HS-27A (cell line): Measurements from ENCODE around the gene PTPRG.

Source experiments
- DNase-seq: peaks from one replicate; pipeline ENCODE4 v3.0.0-alpha.2; 2012; ENCODE audit warnings: low read depth, missing footprints

PTPRG gene

GRCh38 chr3:62065985-62066693, 504.8 kb downstream of the PTPRG start:
- DNase-seq: no peak

- no peak for DNase-seq
Observed at GRCh38 chr3:62068337-62068736, 507.0 kb downstream of the PTPRG start.

GRCh38 chr3:62070891-62071290, 509.5 kb downstream of the PTPRG start:
- DNase-seq: no peak

DNA sequence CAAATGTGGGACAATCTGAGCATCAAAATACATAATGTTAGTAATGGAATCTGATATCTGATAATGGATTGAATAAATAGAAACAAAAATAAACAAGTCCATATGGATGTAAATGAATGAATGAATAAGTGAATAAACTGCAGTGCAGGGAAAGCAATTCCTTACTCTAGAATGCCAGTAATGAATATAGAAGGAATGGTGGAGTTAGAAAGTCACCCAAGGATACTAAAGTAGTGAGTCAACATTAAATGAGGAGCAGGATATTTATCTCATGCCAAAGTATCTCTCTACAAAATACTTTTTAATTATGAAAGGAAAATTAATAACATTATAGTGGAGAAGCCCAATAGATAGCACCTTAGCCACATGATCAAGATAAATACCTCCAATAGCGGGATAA, 511.7 kb downstream of the PTPRG start:
- no peak for DNase-seq

- no peak for DNase-seq
Observed at GRCh38 chr3:62084558-62084957, 523.2 kb downstream of the PTPRG start.

DNA sequence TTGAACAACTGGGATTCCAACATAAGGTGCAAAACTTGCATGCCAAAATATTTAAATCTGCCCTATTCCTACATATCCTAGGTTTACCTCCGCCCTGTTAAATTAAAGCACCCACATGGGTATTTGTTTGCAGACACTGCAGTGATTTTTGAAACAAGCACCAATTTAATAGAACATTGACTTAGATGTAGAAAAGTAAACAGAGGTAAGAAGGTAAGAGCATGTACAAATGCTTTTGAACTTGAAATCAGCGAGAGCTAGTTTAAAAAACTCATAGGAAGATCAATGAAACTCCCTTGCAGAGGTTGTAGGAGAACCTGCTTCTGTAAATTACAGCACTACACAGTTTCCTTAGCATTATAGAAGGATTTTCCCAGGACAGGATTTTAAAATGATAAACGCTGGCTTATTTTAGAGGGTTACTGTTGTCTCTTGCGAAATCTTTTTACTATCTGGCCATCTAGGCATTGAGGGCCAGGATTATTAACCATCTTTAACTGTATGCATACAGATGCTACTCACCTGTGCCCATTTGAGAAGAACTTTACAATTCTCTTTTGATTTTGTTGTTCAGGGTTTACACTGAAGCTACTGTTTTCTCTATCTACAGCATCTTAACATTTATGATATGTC, 527.2 kb downstream of the PTPRG start:
- DNase-seq: no peak

DNA sequence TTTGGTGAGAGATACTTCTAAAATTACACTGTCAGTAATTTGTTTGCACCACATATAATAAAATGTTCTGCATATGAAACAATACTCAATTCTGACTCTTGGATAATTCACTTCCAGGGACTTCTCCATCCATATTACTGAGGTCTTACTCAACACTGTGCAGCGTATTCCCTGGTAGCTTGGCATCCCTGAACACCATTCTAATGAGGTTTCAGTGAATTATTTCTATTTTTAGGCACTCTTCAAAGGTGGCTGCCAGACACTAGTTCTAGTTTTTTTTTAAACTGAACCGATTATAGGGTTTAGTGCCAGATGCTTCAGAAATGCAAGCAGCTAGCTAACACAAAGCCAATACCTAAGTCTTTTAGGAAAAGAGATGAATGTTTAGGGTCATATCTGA, 528.7 kb downstream of the PTPRG start:
- no peak for DNase-seq

DNA sequence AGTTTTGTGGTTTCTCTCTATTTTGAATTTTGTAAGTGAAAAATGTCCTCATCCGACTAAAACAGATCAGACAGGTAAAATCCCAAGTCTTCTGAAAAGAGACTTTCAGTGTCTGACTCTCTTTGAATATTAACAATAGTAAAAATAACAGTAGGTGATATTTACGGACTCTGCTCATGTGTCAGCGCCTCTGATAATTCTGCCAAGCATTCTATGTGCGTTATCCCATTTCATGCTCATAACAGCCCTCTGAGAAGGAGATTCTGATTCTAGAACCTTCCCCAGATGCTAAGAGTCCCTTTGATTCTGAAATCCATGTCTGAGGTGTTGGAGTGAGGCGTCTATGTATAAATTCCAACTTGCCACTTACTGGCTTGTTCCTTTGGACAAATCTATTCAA, 529.1 kb downstream of the PTPRG start:
- DNase-seq: no peak

GRCh38 chr3:62093025-62093424, 531.7 kb downstream of the PTPRG start:
- DNase-seq: no peak

- no peak for DNase-seq
Observed at GRCh38 chr3:62094461-62094860, 533.1 kb downstream of the PTPRG start.

DNA sequence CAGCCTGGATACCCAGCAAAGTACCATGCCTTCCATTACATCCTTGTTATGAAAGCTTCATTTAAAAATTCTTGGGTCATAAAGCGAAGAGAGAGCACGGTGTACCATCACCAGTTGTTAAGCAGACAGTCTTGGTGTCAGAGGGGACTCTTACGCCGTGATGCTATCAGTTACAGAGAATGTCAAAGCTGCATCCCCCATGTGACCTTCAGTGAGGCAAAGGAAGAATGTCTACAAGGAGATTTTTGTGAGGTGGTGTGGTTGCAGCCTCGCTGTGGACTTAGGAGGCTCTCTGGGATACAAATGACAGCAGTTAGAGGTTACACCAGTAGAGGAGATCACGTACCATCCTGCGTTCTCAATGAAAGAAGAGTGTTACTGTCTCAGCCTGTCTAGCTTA, 533.7 kb downstream of the PTPRG start:
- no peak for DNase-seq

DNA sequence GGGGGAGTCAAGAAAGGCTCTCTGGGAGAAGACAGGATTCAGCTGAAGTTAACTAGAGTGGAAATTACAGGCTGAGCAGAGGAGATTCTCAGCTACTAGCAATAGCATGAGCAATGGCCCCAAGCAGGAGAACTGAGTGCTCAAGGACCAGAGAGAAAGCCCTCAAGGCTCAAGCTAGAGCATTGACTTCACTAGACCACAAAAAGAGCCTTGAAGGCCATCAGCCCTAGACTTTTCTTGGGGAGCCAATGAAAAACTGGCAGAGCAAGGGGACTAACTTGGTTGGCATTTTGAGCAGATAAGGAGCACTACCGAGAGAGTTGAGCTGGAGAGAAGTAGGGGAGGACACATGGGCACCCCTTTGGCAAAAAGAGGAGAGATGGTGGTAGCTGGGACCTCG, 534.4 kb downstream of the PTPRG start:
- no peak for DNase-seq

GRCh38 chr3:62096521-62096920, 535.1 kb downstream of the PTPRG start:
- no peak for DNase-seq

- no peak for DNase-seq
Observed at GRCh38 chr3:62097121-62097520, 535.8 kb downstream of the PTPRG start.

DNA sequence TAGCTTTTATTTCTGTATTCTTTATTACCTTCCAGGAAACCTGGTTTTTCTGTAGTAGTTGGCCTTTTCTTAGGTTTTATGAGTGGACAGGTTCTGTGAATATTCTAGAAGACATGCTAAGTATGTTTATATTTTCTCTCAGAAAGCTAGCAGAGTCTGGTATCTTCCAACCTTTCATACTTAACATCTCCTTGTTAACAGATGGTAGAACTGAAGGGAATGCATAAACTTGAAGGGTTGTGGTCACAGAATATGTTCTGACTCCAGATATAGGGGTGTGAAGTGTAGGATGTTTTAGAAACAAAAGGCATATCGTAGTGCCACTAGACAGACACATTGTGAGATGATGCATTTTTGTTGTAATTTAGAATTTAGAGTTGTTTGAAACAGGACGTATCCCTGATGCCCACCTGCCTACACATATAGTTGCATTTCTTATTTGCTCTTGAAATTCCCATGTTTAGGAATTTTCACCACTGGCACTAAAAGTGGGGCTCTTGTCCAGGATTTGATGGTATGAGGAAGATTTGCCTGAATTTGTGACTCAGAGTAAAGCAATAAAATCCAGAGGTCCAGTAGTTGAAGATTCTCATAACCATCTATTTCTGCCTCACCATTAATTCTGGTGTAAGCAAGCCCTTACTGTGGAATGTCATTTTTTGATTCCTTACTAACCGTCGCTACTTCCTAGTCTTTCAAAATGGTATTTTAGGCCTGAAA, 537.4 kb downstream of the PTPRG start:
- DNase-seq: no peak

DNA sequence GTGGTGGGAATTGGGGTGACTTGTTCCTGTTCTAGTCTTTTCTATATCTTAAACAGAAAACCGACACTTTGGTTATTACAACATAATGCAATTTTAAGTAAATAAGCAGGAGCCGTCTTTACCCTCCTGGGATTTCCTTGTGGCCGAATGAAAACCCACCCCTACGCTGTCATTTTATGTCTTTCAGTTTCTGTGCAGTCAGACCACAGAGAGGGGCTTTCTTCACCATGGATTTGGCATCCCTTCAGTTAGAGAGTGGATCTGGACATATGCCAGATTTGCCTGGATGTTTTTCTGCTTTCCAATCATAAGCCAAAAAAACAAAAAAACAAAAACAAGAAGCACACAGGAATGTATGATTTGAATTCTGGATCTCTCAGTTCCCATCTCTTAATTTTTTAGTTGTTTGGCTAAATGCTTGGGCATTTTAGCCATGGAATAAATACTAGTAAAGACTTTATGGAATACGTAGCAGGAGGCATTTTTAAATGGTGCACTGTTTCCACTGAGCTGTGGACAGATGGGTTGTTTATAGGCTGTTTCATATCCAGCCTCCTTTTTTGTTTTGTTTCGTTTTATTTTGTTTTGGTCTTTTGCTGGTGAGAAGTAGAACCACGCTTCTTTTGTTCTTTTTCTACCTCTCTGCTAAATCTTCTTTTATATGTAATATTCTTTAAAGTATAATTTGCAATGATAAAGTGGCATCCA, 539.1 kb downstream of the PTPRG start:
- DNase-seq: no peak

DNA sequence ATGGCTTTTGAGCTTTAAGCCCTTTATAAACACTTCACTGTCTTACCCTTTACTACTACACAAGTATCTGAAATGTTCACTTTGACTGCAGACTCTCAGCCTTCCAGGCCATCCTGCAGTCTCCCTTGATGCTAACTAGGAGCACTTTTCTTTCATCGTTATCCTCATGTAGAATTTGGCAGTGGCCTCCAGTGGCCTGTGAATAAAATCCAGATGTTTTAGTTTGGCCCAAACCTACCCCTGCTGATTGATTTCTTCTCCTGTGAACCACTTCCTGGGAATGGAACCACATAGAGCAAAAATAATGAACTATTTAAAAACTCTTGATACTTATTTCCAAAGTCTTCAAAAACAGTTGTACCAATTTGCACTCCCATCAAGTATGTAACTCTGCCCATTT, 540.1 kb downstream of the PTPRG start:
- DNase-seq: no peak

- no peak for DNase-seq
Observed at GRCh38 chr3:62103531-62103930, 542.2 kb downstream of the PTPRG start.

DNA sequence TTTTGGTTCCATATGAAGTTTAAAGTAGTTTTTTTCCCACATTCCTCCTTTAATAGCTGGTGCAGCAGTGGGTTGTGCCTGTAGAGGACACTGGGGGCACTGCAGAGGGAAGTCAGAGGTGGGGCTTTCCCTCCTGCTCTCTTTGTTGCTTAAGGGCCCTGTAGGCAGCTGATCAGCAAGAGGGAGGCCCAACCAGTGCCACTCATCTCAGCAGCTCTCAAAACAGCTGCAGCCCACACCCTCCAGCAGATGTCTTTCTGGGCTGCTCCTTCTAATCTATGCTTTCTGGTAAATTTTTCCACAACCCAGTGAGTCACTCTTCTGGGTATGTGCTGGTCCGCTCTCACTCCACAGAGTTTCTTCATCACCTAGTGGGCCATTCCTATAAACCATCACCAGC, 548.2 kb downstream of the PTPRG start:
- peak; percentile 82 for DNase-seq

DNA sequence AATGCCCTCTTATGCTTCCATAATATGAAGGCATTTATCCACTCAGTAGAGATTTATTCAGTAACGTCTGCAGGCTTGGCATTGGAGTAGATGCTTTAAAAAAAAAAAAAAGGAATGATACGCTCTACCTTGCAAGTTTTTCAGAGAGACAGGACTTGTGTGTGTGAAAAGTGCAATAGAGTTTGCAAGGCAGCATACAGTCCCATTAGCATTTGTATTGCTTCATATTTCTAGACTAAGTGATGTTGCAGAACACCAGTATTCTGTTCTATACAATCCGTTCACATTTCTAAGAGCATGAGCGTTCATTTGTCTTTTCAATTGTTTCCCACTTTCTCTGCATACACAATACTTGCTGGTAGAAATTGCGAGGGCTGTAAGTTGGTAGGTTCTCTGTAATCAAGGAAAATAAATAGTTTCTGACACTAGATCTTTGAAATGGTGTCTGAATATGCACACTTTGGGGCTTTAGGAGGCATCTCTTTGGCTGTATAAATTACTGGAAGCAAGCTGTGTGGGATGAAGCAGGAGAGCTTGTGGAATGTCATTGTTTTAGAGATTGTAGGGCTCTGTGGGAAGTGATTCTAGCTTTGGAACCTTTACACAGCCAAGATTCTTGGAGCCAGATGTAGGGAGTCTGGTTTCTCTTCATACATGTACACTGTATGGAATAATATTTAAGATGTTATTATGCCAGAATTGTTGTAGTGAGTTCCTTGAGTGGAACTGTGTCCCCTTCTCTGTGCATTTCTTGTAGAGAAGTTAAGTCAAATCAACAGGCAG, 549.3 kb downstream of the PTPRG start:
- no peak for DNase-seq

DNA sequence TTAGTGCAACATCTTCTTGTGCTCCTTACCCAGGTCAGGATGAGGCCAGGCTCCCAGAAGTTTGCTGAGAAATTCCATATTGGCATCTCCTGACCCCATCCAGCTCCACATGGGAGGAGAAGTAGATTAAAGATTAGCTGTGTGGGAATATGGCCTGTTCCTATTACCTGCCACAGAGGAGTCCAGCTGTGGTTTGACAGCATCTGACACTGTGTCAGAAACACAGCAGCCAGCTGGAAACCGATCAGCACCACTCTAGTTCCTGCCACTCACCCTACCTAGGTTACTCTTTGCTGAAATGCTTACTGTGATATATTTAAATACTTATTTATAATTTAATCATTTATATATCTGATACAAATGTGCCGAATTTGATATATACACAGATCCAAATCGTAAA, 551.7 kb downstream of the PTPRG start:
- DNase-seq: no peak

DNA sequence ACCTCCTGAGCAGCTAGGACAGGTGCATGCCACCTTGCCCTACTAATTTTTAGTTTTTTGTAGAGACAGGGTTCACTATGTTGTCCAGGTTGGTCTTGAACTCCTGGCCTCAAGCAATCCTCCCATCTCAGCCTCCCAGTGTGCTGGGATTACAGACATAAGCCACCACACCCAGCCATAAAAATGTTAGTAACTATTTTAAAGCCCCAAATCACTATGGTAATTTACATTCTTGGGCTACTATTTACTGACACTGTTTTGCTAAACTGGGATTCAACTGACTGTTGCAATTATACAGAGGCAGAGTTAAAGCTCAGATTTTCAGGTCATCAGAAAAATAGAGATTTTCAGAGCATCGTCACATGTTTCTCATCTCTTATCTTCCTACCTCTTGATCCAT, 553.4 kb downstream of the PTPRG start:
- DNase-seq: no peak
